RWPE2 (cell line): ENCODE data around the gene PARVG.

Experiments
- ATAC-seq: fragments of 200-7000 bp; cut with Tn5 transposase; 3 replicates; pipeline ENCODE4 v1.9.1; 2021; ENCODE audit warnings: low read depth
- DNase-seq: peaks from one replicate; pipeline ENCODE4 v3.0.0-alpha.2; 2020; ENCODE audit warnings: low spot score
- H3K27ac ChIP-seq: fragments of 450-650 bp; 2 replicates; pipeline ENCODE4 v1.5.1; 2017; ENCODE audit warnings: mild to moderate bottlenecking; ENCODE audit not compliant: poor library complexity, severe bottlenecking
- H3K27me3 ChIP-seq: fragments of 250-450 bp; sonication (Bioruptor Pico); 2 replicates; pipeline ENCODE4 v1.5.1; 2021; ENCODE audit warnings: mild to moderate bottlenecking, moderate library complexity; ENCODE audit not compliant: insufficient read depth, poor library complexity, severe bottlenecking
- H3K36me3 ChIP-seq: fragments of 250-450 bp; sonication (Bioruptor Pico); 2 replicates; pipeline ENCODE4 v1.5.1; 2020; ENCODE audit warnings: low read depth, mild to moderate bottlenecking, moderate library complexity
- H3K4me1 ChIP-seq: fragments of 250-450 bp; sonication (Bioruptor Pico); 2 replicates; pipeline ENCODE4 v1.5.1; 2021; ENCODE audit warnings: mild to moderate bottlenecking, moderate library complexity; ENCODE audit not compliant: insufficient read depth, poor library complexity, severe bottlenecking
- H3K4me3 ChIP-seq: fragments of 250-450 bp; sonication (Bioruptor Pico); 2 replicates; pipeline ENCODE4 v1.5.1; 2021; ENCODE audit warnings: mild to moderate bottlenecking, moderate library complexity; ENCODE audit not compliant: severe bottlenecking
- H3K9me3 ChIP-seq: fragments of 250-450 bp; sonication (Bioruptor Pico); 2 replicates; pipeline ENCODE4 v1.5.1; 2021; ENCODE audit warnings: mild to moderate bottlenecking, moderate library complexity; ENCODE audit not compliant: severe bottlenecking
- TF ChIP-seq, protein P1 (sequence below): fragments of 450-650 bp; IDR thresholded peaks from one replicate; pipeline ENCODE4 v1.5.1; 2017; ENCODE audit warnings: mild to moderate bottlenecking, moderate library complexity; ENCODE audit not compliant: poor library complexity, severe bottlenecking

Gene PARVG

GRCh38 chr22:44214764-44215163, 34.0 kb downstream of the PARVG start:
- Histone ChIP-seq H3K27ac (no peak overlapping the region), H3K36me3 (no peaks in the 10 kb centered on the region), H3K4me3 (no peak overlapping the region), H3K27me3 (no peaks in the 10 kb centered on the region), H3K4me1 (no peaks in the 10 kb centered on the region), H3K9me3 (no peaks in the 10 kb centered on the region)
- ATAC-seq (no peak), DNase-seq (no peak)
- TF ChIP-seq, protein P1, sequence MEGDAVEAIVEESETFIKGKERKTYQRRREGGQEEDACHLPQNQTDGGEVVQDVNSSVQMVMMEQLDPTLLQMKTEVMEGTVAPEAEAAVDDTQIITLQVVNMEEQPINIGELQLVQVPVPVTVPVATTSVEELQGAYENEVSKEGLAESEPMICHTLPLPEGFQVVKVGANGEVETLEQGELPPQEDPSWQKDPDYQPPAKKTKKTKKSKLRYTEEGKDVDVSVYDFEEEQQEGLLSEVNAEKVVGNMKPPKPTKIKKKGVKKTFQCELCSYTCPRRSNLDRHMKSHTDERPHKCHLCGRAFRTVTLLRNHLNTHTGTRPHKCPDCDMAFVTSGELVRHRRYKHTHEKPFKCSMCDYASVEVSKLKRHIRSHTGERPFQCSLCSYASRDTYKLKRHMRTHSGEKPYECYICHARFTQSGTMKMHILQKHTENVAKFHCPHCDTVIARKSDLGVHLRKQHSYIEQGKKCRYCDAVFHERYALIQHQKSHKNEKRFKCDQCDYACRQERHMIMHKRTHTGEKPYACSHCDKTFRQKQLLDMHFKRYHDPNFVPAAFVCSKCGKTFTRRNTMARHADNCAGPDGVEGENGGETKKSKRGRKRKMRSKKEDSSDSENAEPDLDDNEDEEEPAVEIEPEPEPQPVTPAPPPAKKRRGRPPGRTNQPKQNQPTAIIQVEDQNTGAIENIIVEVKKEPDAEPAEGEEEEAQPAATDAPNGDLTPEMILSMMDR, result no peak

GRCh38 chr22:44215287-44215686, 34.6 kb downstream of the PARVG start:
- Histone ChIP-seq H3K9me3 (no peaks in the 10 kb centered on the region), H3K27ac (no peak overlapping the region), H3K4me3 (no peak overlapping the region), H3K27me3 (no peaks in the 10 kb centered on the region), H3K4me1 (no peaks in the 10 kb centered on the region), H3K36me3 (no peaks in the 10 kb centered on the region)
- TF ChIP-seq, protein P1, result no peak
- DNase-seq (no peak), ATAC-seq (no peak)

DNA sequence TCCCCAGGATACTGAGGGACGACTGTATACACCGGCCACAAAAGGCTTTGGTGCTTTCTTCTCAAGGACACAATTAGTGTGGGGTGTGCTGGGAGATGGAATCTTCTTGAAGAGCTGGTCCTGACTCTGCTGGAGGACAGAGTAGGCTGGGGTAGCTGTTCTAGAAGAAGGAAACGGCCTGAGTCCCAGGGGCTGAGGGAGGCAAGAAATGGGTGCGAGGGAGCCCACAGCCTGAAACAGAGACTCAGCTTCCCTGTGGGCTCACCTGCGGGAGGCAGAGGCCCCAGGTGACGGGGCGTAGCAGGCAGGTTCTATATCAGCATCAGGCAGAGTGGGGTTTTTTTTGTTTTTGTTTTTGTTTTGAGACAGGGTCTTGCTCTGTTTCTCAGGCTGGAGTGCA, 36.6 kb downstream of the PARVG start:
- no peak overlapping the region for H3K27ac ChIP-seq
- no peaks in the 10 kb centered on the region for H3K36me3 ChIP-seq
- H3K27me3 ChIP-seq, result no peaks in the 10 kb centered on the region
- no peaks in the 10 kb centered on the region for H3K4me1 ChIP-seq
- H3K9me3 ChIP-seq, result no peaks in the 10 kb centered on the region
- no peak overlapping the region for H3K4me3 ChIP-seq
- ATAC-seq (no peak), DNase-seq (no peak)
- TF ChIP-seq, protein P1, result no peak

DNA sequence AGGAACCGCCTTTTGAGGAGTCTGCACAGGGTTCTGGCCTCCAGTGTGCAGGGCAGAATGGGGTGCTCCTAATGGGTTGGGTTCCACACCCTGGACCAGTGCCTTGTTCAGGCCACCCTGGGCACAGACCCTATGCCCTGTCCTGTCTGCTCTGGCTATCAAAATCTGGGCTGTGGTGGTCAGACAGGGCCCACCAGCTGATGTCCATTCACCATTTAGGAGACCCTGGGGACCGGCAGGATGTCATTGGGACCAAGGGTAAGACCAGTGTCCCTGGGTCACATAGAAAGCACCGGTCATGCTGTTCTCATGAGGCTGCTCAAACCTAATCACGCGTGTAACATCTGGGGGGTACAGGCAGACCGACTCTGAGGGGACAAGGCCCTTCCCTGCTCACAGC, 37.3 kb downstream of the PARVG start:
- TF ChIP-seq, protein P1, result no peak
- Histone ChIP-seq H3K36me3 (no peaks in the 10 kb centered on the region), H3K27ac (no peak overlapping the region), H3K9me3 (no peaks in the 10 kb centered on the region), H3K27me3 (no peaks in the 10 kb centered on the region), H3K4me3 (no peak overlapping the region), H3K4me1 (no peaks in the 10 kb centered on the region)
- DNase-seq, result no peak
- no peak for ATAC-seq

GRCh38 chr22:44219101-44219870, 38.6 kb downstream of the PARVG start:
- Histone ChIP-seq H3K4me3 (no peak overlapping the region), H3K4me1 (no peaks in the 10 kb centered on the region), H3K36me3 (no peaks in the 10 kb centered on the region), H3K9me3 (no peaks in the 10 kb centered on the region), H3K27ac (no peak overlapping the region), H3K27me3 (no peaks in the 10 kb centered on the region)
- DNase-seq (no peak), ATAC-seq (no peak)
- TF ChIP-seq, protein P1, result no peak
